VCaP (cell line): ENCODE results near the gene LAMA4.

Experiments used
- H3K27ac ChIP-seq: fragments of 450-650 bp; 2 replicates; pipeline ENCODE4 v1.5.1; 2017
- TF ChIP-seq, protein P1 (sequence below): fragments of 450-650 bp; conservative IDR thresholded peaks from 2 replicates; pipeline ENCODE4 v1.5.1; 2017; ENCODE audit warnings: mild to moderate bottlenecking, moderate library complexity

Gene LAMA4

DNA sequence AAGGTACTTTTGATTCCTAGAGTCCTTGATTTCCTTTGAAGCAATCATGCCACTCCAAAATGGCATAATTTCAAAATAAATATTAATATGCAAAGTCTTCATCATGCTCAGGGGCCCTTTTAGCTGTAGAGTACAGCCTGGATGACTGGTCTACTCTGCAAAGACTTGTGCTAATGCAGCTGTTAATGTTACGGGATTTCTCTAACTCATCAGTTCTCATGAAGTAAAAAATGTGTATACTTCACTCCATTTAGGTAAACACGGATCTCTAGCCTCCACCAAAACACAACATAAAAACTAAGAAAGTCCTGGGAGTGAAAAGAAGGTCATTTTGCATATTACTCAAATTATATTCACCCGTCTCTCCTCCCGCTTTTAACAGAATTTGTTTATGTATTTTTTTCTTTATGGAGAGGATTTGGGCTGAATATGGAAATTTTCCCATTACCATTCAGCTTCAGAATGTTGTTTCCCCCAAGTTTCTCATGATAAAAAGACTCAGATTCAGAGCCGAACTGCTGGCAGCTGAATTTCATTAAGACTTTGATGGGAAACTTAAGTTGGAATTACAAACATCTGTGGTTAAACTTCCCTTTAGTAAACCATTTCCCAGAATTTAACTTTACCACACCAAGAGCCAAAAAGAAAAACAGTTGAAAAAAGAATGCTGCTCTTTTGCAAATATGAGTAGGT, 8.7 kb downstream of the LAMA4 start:
- TF ChIP-seq, protein P1, sequence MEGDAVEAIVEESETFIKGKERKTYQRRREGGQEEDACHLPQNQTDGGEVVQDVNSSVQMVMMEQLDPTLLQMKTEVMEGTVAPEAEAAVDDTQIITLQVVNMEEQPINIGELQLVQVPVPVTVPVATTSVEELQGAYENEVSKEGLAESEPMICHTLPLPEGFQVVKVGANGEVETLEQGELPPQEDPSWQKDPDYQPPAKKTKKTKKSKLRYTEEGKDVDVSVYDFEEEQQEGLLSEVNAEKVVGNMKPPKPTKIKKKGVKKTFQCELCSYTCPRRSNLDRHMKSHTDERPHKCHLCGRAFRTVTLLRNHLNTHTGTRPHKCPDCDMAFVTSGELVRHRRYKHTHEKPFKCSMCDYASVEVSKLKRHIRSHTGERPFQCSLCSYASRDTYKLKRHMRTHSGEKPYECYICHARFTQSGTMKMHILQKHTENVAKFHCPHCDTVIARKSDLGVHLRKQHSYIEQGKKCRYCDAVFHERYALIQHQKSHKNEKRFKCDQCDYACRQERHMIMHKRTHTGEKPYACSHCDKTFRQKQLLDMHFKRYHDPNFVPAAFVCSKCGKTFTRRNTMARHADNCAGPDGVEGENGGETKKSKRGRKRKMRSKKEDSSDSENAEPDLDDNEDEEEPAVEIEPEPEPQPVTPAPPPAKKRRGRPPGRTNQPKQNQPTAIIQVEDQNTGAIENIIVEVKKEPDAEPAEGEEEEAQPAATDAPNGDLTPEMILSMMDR, result no peak
- no peak overlapping the region for H3K27ac ChIP-seq

DNA sequence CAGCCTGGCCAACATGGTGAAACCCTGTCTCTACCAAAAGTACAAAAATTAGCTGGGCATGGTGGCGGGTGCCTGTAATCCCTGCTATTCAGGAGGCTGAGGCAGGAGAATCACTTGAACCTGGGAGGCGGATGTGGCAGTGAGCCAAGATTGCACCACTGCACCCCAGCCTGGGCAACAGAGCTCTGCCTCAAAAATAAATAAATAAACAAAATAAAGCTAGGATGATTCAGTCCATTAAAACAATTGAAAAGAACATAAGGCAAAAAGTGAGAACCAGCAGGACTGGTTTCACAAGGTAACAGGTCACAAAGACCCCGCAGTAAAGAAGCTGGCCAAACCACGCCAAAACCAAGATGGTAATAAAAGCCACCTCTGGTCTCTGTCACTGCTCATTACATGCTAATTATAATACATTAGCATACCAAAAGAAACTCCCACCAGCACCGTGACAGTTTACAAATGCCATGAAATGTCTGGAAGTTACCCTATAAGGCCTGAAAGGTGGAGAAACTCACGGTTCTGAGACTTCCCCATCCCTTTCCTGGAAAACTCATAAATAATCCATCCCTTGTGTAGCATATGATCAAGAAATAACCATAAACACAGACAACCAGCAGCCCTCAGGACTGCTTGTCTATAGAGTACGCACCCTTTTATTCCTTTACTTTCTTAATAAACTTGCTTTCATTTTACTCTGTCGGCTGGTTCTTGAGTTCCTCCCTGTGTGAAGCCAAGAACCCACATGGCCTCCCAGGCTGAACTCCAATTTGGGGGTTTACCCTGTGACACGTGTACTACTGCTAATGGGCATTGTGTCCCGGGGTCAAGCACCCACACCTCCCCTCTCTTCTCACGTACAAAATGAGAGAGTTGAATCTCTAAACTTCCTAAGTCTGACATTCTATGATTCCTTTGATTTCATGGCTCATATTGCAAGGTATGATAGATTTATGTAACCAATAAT, 10.2 kb downstream of the LAMA4 start:
- H3K27ac ChIP-seq, result no peak overlapping the region
- TF ChIP-seq, protein P1, result no peak

DNA sequence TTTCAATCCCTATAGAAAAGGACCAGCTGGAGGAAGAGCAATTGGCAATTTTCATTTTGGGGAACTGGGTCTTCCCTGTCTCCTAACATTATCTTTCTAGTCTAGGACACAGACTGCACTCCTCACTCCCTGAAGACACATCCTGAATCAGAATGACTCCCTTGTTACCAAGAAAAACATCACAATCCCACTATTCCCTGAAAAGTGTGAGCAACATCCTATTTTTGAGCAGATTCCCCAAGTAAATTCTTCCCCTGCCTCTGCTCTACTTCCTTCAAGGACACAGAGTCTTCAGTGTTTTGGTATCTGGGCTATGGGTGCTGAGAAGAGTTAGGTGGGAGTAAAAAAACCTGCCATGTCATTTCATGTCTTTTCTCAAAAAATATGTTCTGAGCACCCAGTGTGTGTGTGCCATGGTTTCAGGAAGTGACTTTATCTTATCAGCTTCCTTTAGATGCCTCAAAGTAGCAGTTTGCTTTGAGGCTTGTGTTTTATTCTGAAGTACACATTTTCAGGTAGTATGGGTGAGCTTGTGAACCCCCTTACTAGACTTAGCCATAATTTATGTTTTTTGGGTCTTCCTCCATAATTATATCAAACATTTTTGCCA, 12.4 kb downstream of the LAMA4 start:
- TF ChIP-seq, protein P1, result no peak
- H3K27ac ChIP-seq, result no peak overlapping the region

DNA sequence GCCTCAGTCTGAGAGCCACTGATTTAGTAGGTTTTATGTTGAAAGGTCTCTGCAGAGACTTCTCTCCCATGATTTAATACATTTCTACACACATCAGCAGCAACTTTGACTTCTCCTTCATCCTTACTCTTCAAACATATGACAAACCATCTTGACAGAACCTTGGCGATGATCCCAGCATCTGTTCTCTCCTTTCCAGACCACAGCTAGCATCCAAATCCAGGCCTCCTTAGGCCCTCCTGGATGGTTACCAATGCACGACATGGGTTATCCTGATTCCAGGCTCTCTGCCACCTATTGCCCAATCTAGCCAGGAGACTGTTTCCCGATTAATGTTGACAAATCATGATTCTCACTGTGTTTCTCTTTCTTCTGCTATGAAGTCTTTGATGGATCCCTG, 16.8 kb downstream of the LAMA4 start:
- no peak overlapping the region for H3K27ac ChIP-seq
- TF ChIP-seq, protein P1, result no peak

DNA sequence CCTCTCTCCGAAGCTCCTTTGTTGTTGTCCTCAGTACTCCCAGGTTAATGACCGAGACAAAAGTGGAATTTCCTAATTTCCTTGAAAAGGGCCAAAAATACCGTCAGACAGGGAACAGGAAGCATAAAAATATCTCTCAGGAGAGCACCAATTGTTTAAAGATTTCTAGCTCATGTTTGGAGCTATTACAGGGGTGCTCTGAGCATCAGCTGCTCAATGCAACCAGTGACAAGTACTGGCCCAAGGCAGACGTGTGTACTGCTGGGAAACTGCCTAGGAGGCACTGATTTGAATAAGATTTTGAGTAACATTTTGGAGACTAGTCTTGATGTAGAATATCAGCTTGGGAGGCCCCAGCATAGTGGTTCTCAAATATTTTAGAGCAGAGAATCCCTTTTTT, 17.3 kb downstream of the LAMA4 start:
- no peak overlapping the region for H3K27ac ChIP-seq

DNA sequence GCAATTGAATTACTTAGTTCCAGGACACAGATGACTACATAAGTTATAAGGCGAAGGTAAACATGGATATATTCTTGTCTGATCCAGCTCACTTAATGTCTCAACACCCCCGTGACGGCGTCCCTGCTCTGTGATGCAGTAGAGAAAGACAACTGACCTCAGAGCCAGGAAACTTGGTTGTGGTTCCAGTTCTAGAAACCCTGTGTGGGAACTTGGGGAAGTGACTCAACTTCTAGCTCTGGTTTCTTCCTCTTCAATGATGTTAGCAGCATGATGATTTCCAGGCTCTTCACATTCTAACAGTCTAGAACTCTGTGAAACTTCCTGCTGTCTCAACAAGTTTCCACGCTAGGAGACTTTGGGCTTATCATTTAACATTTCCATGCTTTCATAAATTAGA, 18.4 kb downstream of the LAMA4 start:
- H3K27ac ChIP-seq, result no peak overlapping the region
- TF ChIP-seq, protein P1, result no peak

More for the DNA sequence above, 17.3 kb downstream of the LAMA4 start:
- TF ChIP-seq, protein P1, result no peak

DNA sequence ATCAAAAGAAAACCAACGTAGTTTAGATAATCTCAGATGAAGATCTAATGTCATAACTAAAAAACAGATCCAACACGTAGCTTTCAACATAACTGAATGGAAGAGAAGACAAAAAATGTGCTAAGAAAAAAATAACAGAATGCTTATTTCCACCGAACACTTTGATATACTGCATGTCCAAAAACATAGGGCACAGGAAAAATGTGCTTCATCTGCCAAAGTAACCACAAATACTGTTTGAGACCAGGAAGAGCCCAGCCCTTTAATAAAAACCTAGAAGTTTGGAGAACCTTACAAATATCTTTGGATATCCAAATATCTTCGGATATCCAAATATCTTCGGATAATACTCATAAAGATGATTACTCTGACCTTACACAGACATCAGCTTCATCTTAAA, 19.8 kb downstream of the LAMA4 start:
- H3K27ac ChIP-seq, result no peak overlapping the region
- TF ChIP-seq, protein P1, result no peak
